Inferior parietal cortex (tissue), 1 donor: ENCODE data around the gene SV2B.
"Not testable (repeated sequence)": the region's sequence is repeated elsewhere in the genome, so short reads cannot be mapped to it uniquely, and the experiment has no call there.

Experiments
- DNase-seq: peaks from one replicate; pipeline ENCODE4 v3.0.0-alpha.2; 2016; ENCODE audit errors: extremely low spot score

Gene SV2B

DNA sequence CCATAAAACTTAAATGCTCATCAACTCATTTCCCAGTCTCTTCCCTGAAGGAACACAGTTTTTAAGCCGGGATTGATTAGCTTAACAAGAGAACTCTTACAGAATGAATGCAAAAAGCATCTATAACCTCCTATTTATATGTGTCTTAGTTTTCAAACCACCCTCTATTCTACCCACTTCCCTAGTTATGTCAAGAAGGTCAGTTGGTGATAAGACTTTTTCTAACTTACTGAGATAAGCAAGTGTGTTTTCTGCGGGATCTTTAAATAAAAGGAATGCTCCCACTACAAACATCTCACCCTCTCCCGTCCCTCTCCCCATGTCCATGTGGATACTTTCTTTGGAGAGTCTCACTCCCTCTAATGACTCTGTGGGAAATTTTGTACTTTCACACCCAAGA, 218.5 kb downstream of the SV2B start:
- DNase-seq = no peak

DNA sequence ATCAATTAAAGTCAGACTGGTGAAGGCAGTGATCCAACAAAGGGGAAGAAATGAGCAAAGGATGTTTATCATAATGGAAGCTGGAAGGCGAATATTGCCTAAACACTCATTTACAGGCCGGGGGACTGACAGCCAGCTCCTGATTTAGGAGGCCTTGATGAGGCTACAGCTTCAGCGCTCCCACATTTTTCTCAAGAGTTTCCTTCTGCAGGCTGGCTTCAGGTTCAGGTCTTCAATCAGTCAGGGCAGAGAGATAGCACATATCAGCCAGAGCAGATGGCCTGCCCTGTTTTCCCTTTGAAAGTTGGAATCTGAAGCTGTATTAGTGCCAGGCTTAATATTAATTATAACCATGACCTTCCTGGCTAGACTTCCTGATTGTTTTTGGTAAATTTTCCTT, 218.9 kb downstream of the SV2B start:
- DNase-seq = no peak

DNA sequence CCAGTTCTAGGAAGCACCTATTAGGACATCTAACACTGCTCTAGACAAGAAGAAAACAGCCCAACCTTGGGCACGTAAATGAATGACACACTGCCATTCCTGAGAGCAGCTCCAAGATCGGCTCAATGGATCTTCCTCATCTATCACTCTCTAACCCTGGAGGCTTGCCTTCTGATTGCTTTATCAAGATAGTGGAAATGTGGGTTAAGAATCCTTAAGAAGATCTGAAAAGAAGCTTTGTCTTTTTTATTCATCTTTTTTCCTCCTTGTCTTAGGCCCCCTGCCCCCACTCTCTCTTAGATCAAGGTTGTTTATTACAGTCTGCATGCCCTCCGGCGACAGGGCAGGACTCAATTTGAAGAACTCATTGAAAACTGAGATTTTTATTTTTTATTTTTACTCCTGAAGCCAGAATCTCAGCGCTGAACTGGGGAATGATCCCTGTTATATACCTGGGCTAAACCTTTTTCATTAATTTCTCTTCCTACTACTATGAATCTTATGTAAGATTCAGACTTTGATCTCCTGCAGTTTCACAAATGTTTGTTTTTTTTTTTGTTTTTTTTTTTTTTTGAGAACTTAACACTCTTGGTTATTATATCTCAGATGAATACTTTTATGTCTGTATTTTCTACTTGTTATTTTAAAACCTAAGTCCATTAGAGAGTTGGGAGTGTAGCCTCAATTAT, 219.5 kb downstream of the SV2B start:
- no peak for DNase-seq

DNA sequence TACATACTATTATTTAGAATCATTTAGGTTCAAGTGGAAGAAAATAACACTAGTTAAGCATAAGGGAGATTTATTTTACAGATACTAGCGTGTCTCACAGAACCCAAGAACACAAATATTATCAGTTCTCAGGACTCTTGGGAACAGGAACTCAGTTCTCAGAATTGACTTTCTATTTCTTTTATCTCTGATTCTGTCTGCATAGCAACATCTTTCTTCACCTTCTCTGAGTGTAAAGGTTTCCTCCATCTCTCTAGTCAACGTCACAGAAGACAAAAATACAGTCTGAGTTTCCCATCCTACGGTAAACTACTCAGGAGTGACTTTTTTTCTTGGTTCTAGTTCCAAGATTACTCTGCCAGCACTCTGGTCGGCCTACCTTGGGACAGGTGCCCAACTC, 220.0 kb downstream of the SV2B start:
- no peak for DNase-seq

DNA sequence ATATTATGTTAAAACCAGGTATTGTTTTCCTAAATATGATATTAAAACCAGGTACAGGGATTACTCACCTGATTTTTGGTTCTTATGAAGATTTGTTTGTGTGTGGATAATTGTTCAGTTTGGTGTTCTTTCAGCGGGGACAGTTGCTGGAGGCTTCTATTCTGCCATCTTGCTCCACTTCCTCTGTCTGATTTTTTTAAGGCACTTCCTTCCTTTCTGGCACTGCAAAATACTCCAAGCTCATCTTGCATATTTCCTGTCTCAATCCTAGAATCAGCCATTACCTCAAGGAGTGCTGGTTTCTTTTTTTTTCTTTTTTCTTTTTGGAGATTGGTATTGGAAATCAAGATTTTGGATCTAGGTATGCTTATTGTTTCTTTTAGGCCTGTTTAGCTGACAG, 229.9 kb downstream of the SV2B start:
- DNase-seq = no peak

DNA sequence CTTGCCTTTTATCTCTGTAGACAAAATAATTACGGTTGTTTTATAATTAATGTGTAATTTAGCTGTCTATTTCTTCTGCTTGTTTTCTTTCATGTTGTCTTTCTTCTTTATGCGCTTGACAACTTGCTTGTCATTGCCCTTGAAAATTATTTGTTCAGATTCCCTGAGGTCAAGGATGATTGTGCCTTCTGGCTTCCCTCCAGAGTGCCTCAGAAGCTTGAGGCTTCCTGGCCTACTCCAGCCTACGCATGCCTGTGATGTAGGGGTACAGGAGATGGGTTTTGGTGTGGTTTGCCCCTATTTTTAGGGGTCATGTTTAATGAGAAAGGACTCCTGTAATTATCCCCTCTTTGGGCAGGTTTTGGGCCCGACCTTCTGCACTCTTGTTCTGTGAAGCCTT, 231.5 kb downstream of the SV2B start:
- no peak for DNase-seq

DNA sequence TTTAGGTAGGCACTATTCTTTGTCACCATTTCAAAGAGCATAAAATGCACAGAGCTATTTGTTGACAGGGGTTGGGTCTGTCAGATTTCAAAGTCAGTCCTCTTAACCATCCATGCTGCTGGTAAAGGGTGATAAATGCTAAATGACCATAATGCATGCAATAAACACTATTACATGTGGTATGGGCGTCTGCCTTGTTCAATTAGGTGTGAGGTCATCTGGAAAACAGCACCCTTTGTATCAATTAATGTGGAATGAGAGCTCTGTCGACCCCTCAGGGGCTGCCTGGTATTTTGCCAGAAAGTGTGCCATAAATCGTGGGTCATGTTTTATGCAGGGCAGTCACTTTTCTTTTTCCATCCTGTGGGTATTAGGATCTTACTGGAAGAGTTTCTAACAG, 235.6 kb downstream of the SV2B start:
- DNase-seq = no peak

DNA sequence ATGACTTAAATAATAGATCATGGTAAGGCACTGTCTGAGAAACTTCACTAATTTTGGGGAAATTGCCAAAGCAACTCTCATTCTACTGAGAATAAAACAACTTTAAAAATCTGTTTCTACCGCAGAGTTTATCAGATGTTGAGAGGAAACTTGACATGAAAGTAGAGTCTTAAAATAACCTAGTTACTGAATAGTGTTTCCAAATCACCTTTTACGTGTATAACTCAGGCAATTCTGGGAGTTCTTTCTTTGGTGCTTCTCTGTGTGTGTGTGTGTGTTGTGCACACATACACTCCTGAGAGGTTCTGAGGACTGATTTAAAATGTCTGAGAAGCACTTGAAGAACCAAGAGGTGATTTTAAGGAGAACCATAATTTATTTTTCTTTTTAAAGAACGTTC, 236.6 kb downstream of the SV2B start:
- DNase-seq = no peak

DNA sequence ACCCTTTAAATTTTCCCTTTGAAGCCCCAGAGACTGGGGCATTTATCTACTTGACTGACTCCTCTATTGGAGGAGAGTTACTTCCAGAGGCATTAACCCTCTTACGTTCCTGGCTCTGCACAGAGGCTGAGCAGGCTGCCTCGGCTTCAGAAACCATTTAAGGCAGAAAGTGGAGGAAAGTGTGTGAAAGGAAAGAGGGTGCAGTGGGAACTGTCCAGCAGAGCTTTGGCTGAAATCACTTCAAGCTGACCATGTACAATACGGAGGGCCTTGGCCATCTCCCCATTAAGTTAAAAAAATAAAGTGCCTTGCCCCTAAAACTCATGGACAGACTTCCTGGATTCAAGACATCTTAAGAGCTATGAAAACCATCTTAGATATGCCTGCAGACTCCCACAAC, 238.7 kb downstream of the SV2B start:
- DNase-seq = no peak

DNA sequence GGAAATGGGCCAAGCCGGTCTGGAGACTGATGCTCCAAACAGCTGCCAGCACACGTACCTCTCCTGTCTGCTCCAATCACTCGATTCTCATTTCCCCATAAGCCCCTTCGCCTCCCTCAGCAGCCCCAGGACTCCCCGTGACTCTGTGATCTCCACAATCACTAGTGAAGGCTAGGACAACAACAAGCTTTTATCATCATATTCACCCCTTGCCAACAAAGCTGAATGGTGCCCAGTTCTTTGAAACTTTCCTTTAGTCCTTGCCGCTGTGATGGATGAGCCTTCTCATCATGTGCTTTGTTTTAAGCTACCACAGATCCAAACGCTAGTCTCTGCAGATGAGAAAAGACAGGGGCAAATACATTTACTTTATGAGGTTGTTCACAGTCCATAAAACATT, 242.0 kb downstream of the SV2B start:
- DNase-seq = peak; percentile 6

DNA sequence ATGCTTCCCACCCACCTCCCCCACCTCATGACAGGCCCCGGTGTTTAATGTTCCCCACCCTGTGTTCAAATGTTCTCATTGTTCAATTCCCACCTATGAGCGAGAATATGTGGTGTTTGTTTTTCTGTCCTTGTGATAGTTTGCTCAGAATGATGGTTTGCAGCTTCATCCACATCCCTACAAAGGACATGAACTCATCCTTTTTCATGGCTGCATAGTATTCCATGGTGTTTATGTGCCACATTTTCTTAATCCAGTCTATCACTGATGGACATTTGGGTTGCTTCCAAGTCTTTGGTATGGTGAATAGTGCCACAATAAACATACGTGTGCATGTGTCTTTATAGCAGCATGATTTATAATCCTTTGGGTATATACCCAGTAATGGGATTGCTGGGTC, 244.9 kb downstream of the SV2B start:
- not testable (repeated sequence) for DNase-seq

DNA sequence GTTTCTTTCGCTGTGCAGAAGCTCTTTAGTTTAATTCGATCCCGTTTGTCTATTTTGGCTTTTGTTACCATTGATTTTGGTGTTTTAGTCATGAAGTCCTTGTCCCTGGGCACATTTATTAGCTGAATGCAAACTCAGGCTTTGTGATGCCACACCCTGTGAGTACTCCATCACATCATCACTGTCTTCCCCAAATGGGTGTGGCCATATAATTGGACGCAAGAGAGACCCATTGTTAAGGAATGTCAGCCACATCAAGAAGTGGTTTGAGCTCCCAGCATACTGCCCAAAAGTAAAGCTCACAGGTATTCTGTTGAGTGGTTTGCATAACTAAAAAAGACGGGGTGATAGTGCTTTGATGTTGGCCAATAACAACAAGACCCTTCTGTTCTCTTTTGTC, 245.7 kb downstream of the SV2B start:
- no peak for DNase-seq

DNA sequence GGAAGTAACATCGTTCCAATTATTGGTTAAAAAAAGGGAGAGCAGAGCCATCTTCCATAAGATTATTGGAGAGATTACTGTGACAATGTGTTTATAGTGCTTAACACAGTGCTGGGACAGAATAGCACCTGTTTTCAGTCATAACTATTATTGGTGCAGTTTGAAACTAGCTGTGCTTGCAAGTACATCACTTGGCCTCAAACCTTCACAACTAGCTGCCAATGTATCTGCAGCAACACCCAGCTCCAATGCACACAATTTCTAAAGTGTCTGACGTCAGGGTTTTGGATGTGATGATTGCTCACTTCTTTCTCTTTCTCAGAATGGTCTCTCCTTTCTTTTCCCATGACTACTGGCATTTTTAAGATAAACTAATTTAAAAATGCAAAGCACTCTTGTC, 246.2 kb downstream of the SV2B start:
- no peak for DNase-seq

DNA sequence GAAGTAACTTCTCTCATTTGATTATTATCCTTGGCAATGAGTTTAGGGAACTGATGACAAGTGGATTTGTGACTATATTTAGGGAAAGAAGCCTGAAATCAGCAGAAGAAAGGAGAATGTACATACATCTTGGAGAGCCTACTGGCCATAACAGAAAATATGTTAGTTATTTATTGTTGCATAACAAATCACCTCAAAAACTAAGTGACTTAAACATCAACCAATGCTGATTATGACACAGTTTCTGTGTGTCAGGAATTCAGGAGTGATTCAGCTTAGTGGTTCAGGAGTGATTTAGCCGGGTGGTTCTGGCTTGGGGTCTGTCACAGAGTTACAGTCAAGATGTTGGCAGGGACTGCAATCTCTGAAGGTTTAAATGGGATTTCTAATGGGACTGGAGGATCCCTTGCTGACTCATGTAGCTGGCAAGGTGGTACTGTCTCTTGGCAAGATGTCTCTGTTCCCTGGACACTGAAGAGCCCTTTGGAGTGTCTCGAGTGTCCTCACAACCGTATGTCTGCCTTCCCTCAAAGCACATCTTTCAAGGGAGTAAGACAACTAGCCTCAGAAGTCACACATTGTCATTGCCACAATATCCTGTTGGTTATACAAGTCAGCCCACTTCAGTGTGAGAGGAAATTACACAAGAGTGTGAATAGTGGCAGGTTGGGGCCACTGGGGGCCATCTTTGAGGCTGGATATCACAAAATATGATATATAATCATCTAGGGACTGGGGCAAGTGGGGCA, 248.9 kb downstream of the SV2B start:
- no peak for DNase-seq
